HepG2 (cell line): ENCODE data around the gene P2RX3. TPM values are rescaled to one million over a fixed set of nuclear protein-coding genes. Genes with fewer than 3 reads are reported as not detected.

Source experiments
- HOXD1 ChIP-seq: sonication (generic); formaldehyde crosslinking; IDR thresholded peaks from 2 replicates; pipeline ENCODE4 v1.5.0; 2020; ENCODE audit warnings: missing genetic modification reagents
- KDM6A ChIP-seq: IDR thresholded peaks from 2 replicates; pipeline ENCODE4 v1.6.1; 2016; ENCODE audit warnings: low read depth
- MEIS1 ChIP-seq: sonication (generic); formaldehyde crosslinking; IDR thresholded peaks from 2 replicates; pipeline ENCODE4 v1.9.0; 2021; ENCODE audit warnings: mild to moderate bottlenecking, missing genetic modification reagents, moderate library complexity, borderline replicate concordance
- MXI1 ChIP-seq: IDR thresholded peaks from 3 replicates; pipeline ENCODE4 v1.6.1; 2012; ENCODE audit warnings: low read depth, low read length, inconsistent platforms, borderline replicate concordance
- PITX1 ChIP-seq: sonication (generic); formaldehyde crosslinking; IDR thresholded peaks from 2 replicates; pipeline ENCODE4 v1.5.1; 2020; ENCODE audit warnings: mild to moderate bottlenecking, missing genetic modification reagents
- RAD21 ChIP-seq: fragments of 450-650 bp; formaldehyde crosslinking; IDR thresholded peaks from 2 replicates; pipeline ENCODE4 v1.5.0; 2020; ENCODE audit warnings: mild to moderate bottlenecking
- ZNF292 ChIP-seq: sonication (generic); formaldehyde crosslinking; IDR thresholded peaks from 2 replicates; pipeline ENCODE4 v1.8.1; 2022; ENCODE audit warnings: mild to moderate bottlenecking, low read depth, missing genetic modification reagents, borderline replicate concordance
- ZNF367 ChIP-seq: sonication (generic); formaldehyde crosslinking; IDR thresholded peaks from 2 replicates; pipeline ENCODE4 v1.4.0; 2020; ENCODE audit warnings: missing genetic modification reagents, borderline replicate concordance
- ZNF619 ChIP-seq: sonication (generic); formaldehyde crosslinking; IDR thresholded peaks from 2 replicates; pipeline ENCODE4 v1.4.0; 2020; ENCODE audit warnings: mild to moderate bottlenecking, missing genetic modification reagents
- polyA plus RNA-seq, 8 experiments: library from polyadenylated mRNA; depleted of rRNA in 3 of 8; stranded (reverse) in 7 of 8; unstranded in 1 of 8; fragments of >200 nt; fragmentation: Illumina TruSeq in 4 of 8; extraction: Trizol in 4 of 8; gene quantifications; 2 replicates each; pipeline versions ENCODE4 v1.2.1 to v1.2.3, GENCODE V29; 2011 to 2016; ENCODE audit warnings: low read depth in 4 of 8, missing spikeins in 1 of 8, mixed read lengths in 1 of 8; ENCODE audit not compliant: insufficient read depth in 1 of 8
- total RNA-seq, 5 experiments: library from RNA; depleted of rRNA; stranded (reverse); fragments of >200 nt; fragmentation: Illumina TruSeq; extraction: Trizol; gene quantifications; 2 replicates each; pipeline ENCODE4 v1.2.3, GENCODE V29; 2016; ENCODE audit warnings: low read depth in 1 of 5
- TF ChIP-seq, protein P1 (sequence below): sonication (generic); formaldehyde crosslinking; IDR thresholded peaks from 2 replicates; pipeline ENCODE4 v1.5.1; 2020; ENCODE audit warnings: mild to moderate bottlenecking, missing genetic modification reagents, moderate library complexity
- TF ChIP-seq, protein P2 (sequence below): sonication (generic); formaldehyde crosslinking; IDR thresholded peaks from 2 replicates; pipeline ENCODE4 v1.5.0; 2020; ENCODE audit warnings: mild to moderate bottlenecking, missing genetic modification reagents, moderate library complexity
- TF ChIP-seq, protein P3 (sequence below), 2 experiments: fragments of 450-650 bp in 1 of 2; sonication (generic) in 1 of 2; formaldehyde crosslinking; IDR thresholded peaks; 2 replicates each; pipeline versions ENCODE4 v1.5.0 to v1.8.0; 2020 to 2022; ENCODE audit warnings: mild to moderate bottlenecking in 1 of 2, missing genetic modification reagents in 1 of 2
- TF ChIP-seq, protein P4 (sequence below): sonication (generic); formaldehyde crosslinking; IDR thresholded peaks from 2 replicates; pipeline ENCODE4 v1.8.0; 2022; ENCODE audit warnings: mild to moderate bottlenecking, missing genetic modification reagents

P2RX3 gene
- total and polyA plus RNA-seq, 2 of the 13 experiments (the other 11 are each of a cell fraction or from before 2014, with no cell fraction given) = 0.08 TPM; not detected in 1

DNA sequence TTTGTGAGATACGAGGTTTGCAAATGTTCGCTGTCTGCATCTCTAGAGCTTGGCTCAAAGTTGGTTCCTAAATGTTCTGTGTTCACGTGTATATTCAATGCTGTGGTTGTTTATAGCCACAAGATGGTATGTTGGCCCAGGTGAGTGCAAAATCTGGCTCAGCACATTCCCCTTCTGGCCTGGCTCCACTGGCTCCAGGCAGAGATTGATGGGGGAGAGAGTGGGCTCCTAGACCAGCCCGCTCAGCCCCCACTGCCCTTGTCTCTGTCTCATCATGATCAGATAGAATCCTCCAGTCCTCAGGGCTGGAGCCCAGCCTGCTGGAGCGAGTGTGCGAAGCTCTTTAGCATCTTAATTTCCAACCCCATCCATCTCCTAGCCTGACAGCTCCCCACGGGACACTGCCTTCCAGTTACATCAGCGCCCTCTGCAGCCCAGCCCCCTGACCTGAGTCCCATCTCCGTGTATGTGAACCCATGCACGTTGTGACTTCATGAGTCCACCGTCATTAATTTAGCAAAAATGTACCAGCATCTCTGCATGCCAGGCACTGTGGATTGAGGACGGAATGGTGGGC lies 2.0 kb downstream of the P2RX3 start (continued):
- TF ChIP-seq, protein P1, sequence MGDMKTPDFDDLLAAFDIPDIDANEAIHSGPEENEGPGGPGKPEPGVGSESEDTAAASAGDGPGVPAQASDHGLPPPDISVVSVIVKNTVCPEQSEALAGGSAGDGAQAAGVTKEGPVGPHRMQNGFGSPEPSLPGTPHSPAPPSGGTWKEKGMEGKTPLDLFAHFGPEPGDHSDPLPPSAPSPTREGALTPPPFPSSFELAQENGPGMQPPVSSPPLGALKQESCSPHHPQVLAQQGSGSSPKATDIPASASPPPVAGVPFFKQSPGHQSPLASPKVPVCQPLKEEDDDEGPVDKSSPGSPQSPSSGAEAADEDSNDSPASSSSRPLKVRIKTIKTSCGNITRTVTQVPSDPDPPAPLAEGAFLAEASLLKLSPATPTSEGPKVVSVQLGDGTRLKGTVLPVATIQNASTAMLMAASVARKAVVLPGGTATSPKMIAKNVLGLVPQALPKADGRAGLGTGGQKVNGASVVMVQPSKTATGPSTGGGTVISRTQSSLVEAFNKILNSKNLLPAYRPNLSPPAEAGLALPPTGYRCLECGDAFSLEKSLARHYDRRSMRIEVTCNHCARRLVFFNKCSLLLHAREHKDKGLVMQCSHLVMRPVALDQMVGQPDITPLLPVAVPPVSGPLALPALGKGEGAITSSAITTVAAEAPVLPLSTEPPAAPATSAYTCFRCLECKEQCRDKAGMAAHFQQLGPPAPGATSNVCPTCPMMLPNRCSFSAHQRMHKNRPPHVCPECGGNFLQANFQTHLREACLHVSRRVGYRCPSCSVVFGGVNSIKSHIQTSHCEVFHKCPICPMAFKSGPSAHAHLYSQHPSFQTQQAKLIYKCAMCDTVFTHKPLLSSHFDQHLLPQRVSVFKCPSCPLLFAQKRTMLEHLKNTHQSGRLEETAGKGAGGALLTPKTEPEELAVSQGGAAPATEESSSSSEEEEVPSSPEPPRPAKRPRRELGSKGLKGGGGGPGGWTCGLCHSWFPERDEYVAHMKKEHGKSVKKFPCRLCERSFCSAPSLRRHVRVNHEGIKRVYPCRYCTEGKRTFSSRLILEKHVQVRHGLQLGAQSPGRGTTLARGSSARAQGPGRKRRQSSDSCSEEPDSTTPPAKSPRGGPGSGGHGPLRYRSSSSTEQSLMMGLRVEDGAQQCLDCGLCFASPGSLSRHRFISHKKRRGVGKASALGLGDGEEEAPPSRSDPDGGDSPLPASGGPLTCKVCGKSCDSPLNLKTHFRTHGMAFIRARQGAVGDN (CRISPR knock-in tag) = peak; percentile 20; the same call in 1 of the 2 replicates
- TF ChIP-seq ZNF619 (CRISPR knock-in tag) = 0 out of 2 replicates have a peak, but pooled peaks have one; percentile 42
- peak; percentile 13; the same call in 1 of the 2 replicates for TF ChIP-seq PITX1 (CRISPR knock-in tag)
- peak; percentile 52; the same call in 1 of the 2 replicates for TF ChIP-seq HOXD1 (CRISPR knock-in tag)
- TF ChIP-seq RAD21 = peak; percentile 31; the same call in 1 of the 2 replicates
- TF ChIP-seq MXI1 = 0 out of 3 replicates have a peak, but pooled peaks have one; percentile 13
- 0 out of 2 replicates have a peak, but pooled peaks have one; percentile 37 for TF ChIP-seq MEIS1 (CRISPR knock-in tag)
- TF ChIP-seq KDM6A = no peak
- TF ChIP-seq, protein P2, sequence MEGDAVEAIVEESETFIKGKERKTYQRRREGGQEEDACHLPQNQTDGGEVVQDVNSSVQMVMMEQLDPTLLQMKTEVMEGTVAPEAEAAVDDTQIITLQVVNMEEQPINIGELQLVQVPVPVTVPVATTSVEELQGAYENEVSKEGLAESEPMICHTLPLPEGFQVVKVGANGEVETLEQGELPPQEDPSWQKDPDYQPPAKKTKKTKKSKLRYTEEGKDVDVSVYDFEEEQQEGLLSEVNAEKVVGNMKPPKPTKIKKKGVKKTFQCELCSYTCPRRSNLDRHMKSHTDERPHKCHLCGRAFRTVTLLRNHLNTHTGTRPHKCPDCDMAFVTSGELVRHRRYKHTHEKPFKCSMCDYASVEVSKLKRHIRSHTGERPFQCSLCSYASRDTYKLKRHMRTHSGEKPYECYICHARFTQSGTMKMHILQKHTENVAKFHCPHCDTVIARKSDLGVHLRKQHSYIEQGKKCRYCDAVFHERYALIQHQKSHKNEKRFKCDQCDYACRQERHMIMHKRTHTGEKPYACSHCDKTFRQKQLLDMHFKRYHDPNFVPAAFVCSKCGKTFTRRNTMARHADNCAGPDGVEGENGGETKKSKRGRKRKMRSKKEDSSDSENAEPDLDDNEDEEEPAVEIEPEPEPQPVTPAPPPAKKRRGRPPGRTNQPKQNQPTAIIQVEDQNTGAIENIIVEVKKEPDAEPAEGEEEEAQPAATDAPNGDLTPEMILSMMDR (CRISPR knock-in tag) = peak; percentile 83
- TF ChIP-seq, protein P3, sequence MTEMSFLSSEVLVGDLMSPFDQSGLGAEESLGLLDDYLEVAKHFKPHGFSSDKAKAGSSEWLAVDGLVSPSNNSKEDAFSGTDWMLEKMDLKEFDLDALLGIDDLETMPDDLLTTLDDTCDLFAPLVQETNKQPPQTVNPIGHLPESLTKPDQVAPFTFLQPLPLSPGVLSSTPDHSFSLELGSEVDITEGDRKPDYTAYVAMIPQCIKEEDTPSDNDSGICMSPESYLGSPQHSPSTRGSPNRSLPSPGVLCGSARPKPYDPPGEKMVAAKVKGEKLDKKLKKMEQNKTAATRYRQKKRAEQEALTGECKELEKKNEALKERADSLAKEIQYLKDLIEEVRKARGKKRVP (CRISPR knock-in tag; IDR thresholded peaks at IDR 0.05) = peak in 1 of 2 experiments; percentile 39; a peak in 1 of 4 replicates
- TF ChIP-seq ZNF292 (CRISPR knock-in tag) = peak; percentile 21; the same call in 1 of the 2 replicates
- TF ChIP-seq, protein P4, sequence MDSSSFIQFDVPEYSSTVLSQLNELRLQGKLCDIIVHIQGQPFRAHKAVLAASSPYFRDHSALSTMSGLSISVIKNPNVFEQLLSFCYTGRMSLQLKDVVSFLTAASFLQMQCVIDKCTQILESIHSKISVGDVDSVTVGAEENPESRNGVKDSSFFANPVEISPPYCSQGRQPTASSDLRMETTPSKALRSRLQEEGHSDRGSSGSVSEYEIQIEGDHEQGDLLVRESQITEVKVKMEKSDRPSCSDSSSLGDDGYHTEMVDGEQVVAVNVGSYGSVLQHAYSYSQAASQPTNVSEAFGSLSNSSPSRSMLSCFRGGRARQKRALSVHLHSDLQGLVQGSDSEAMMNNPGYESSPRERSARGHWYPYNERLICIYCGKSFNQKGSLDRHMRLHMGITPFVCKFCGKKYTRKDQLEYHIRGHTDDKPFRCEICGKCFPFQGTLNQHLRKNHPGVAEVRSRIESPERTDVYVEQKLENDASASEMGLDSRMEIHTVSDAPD = no peak
- TF ChIP-seq ZNF367 = no peak
